MM.1S (cell line): Measurements from ENCODE around the gene UGT3A2.

Experiments
- DNase-seq: peaks from one replicate; pipeline ENCODE4 v3.0.0-alpha.2; 2015
- H2AFZ ChIP-seq: fragments of 300-600 bp; sonication (generic); 2 replicates; pipeline ENCODE4 v1.6.0; 2016; ENCODE audit warnings: antibody characterized with exemption, low read length
- H3F3A ChIP-seq: fragments of 300-600 bp; sonication (generic); 2 replicates; pipeline ENCODE4 v1.6.1; 2016; ENCODE audit warnings: mild to moderate bottlenecking, antibody characterized with exemption, low read length, moderate library complexity, mixed read lengths; ENCODE audit not compliant: insufficient read depth
- H3K27ac ChIP-seq: fragments of 300-600 bp; sonication (generic); 2 replicates; pipeline ENCODE4 v1.5.1; 2016; ENCODE audit warnings: mild to moderate bottlenecking, low read length
- H3K27me3 ChIP-seq: fragments of 300-600 bp; sonication (generic); replicated peaks from 2 replicates; pipeline ENCODE4 v1.6.0; 2016; ENCODE audit warnings: low read length; ENCODE audit not compliant: insufficient read depth
- H3K36me3 ChIP-seq: fragments of 300-600 bp; sonication (generic); replicated peaks from 2 replicates; pipeline ENCODE4 v1.6.1; 2016; ENCODE audit warnings: mild to moderate bottlenecking, low read length, mixed read lengths; ENCODE audit not compliant: insufficient read depth
- H3K4me1 ChIP-seq: fragments of 300-600 bp; sonication (generic); 2 replicates; pipeline ENCODE4 v1.6.1; 2016; ENCODE audit warnings: low read length, mixed read lengths
- H3K4me2 ChIP-seq: fragments of 300-600 bp; sonication (generic); 2 replicates; pipeline ENCODE4 v1.6.0; 2016; ENCODE audit warnings: low read depth, low read length
- H3K4me3 ChIP-seq: fragments of 300-600 bp; sonication (generic); 2 replicates; pipeline ENCODE4 v1.5.1; 2016; ENCODE audit warnings: low read length, mixed read lengths
- H3K79me2 ChIP-seq: fragments of 300-600 bp; sonication (generic); 2 replicates; pipeline ENCODE4 v1.6.1; 2016; ENCODE audit warnings: mixed run types, low read length, mixed read lengths
- H3K9ac ChIP-seq: fragments of 300-600 bp; sonication (generic); 2 replicates; pipeline ENCODE4 v1.6.1; 2016; ENCODE audit warnings: low read length, mixed read lengths
- H3K9me2 ChIP-seq: fragments of 300-600 bp; sonication (generic); replicated peaks from 2 replicates; pipeline ENCODE4 v1.6.1; 2016; ENCODE audit warnings: mild to moderate bottlenecking, low read length, mixed read lengths; ENCODE audit not compliant: insufficient read depth
- H3K9me3 ChIP-seq: fragments of 300-600 bp; sonication (generic); replicated peaks from 2 replicates; pipeline ENCODE4 v1.6.1; 2016; ENCODE audit warnings: mild to moderate bottlenecking, low read length, mixed read lengths; ENCODE audit not compliant: insufficient read depth
- H4K20me1 ChIP-seq: fragments of 300-600 bp; sonication (generic); 2 replicates; pipeline ENCODE4 v1.6.1; 2016; ENCODE audit warnings: mild to moderate bottlenecking, low read length, moderate library complexity, mixed read lengths; ENCODE audit not compliant: insufficient read depth
- CTCF ChIP-seq: fragments of 300-600 bp; sonication (generic); IDR thresholded peaks from 2 replicates; pipeline ENCODE4 v1.5.1; 2016; ENCODE audit warnings: antibody characterized with exemption, low read length, mixed read lengths
- EZH2 ChIP-seq: fragments of 300-600 bp; sonication (generic); optimal IDR thresholded peaks from 2 replicates; pipeline ENCODE3; 2017; ENCODE audit warnings: low read depth, mild to moderate bottlenecking, antibody characterized with exemption, low read length, mixed read lengths
- EZH2phosphoT487 ChIP-seq: fragments of 300-600 bp; sonication (generic); IDR thresholded peaks from 2 replicates; pipeline ENCODE4 v1.6.1; 2018; ENCODE audit warnings: antibody characterized with exemption, low read length

UGT3A2 gene

GRCh38 chr5:36057386-36057785 is 9.3 kb downstream of the UGT3A2 start:
- H2AFZ ChIP-seq: no peak overlapping the region
- H3K9me3 ChIP-seq: no peaks in the 10 kb centered on the region
- no peak for DNase-seq
- no peak overlapping the region for H3K4me3 ChIP-seq
- no peak overlapping the region for H3K9ac ChIP-seq
- no peaks in the 10 kb centered on the region for H3F3A ChIP-seq
- no peaks in the 10 kb centered on the region for H3K27me3 ChIP-seq
- no peaks in the 10 kb centered on the region for H3K79me2 ChIP-seq
- H3K4me1 ChIP-seq: no peaks in the 10 kb centered on the region
- no peaks in the 10 kb centered on the region for H3K36me3 ChIP-seq
- TF ChIP-seq CTCF (no peak), EZH2phosphoT487 (no peak), EZH2 (no peak)
- no peaks in the 10 kb centered on the region for H3K9me2 ChIP-seq
- no peaks in the 10 kb centered on the region for H4K20me1 ChIP-seq
- H3K27ac ChIP-seq: no peak overlapping the region
- H3K4me2 ChIP-seq: no peak overlapping the region

- TF ChIP-seq EZH2phosphoT487 (no peak), CTCF (no peak), EZH2 (no peak)
- H3K27ac ChIP-seq: no peak overlapping the region
- no peaks in the 10 kb centered on the region for H3F3A ChIP-seq
- no peak overlapping the region for H3K4me3 ChIP-seq
- H3K4me1 ChIP-seq: no peaks in the 10 kb centered on the region
- no peaks in the 10 kb centered on the region for H3K9me2 ChIP-seq
- H2AFZ ChIP-seq: no peak overlapping the region
- H3K27me3 ChIP-seq: no peaks in the 10 kb centered on the region
- no peak overlapping the region for H3K9ac ChIP-seq
- H4K20me1 ChIP-seq: no peaks in the 10 kb centered on the region
- no peaks in the 10 kb centered on the region for H3K9me3 ChIP-seq
- no peak overlapping the region for H3K4me2 ChIP-seq
- DNase-seq: no peak
- H3K36me3 ChIP-seq: no peaks in the 10 kb centered on the region
- H3K79me2 ChIP-seq: no peaks in the 10 kb centered on the region
Observed at GRCh38 chr5:36056422-36056821, 10.3 kb downstream of the UGT3A2 start.

GRCh38 chr5:36055984-36056383 is 10.7 kb downstream of the UGT3A2 start:
- TF ChIP-seq CTCF (no peak), EZH2 (no peak), EZH2phosphoT487 (no peak)
- Histone ChIP-seq H2AFZ (no peak overlapping the region), H3K9ac (no peak overlapping the region), H3K27me3 (no peaks in the 10 kb centered on the region), H3K27ac (no peak overlapping the region), H4K20me1 (no peaks in the 10 kb centered on the region), H3K4me1 (no peaks in the 10 kb centered on the region), H3K36me3 (no peaks in the 10 kb centered on the region), H3K79me2 (no peaks in the 10 kb centered on the region), H3K4me2 (no peak overlapping the region), H3K9me3 (no peaks in the 10 kb centered on the region), H3K9me2 (no peaks in the 10 kb centered on the region), H3F3A (no peaks in the 10 kb centered on the region), H3K4me3 (no peak overlapping the region)
- no peak for DNase-seq

DNA sequence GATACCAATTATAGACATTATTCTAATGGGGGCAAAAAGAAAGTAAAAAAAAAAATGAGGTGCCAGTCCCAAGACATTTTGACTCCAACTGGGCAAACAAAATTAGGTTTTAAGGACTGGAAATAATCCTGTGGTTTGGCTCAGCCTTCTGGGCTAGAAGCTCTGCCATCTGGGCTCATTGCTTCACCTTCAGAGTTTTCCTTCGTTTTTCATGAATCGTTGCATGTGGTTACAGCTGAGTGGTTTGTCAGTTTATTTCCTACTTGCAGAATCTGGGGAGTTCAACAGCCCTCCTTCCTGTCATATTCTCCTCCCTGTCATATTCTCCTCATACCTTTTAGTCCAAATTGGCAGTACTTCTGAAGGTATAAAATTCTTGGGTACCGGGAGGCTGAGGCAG is 12.0 kb downstream of the UGT3A2 start:
- Histone ChIP-seq H3K9me2 (no peaks in the 10 kb centered on the region), H3K27me3 (no peaks in the 10 kb centered on the region), H3K36me3 (no peaks in the 10 kb centered on the region)

More for the DNA sequence above, 12.0 kb downstream of the UGT3A2 start:
- Histone ChIP-seq H3K27ac (no peak overlapping the region), H3K4me3 (no peak overlapping the region), H3F3A (no peaks in the 10 kb centered on the region), H3K79me2 (no peaks in the 10 kb centered on the region), H3K9me3 (no peaks in the 10 kb centered on the region), H4K20me1 (no peaks in the 10 kb centered on the region), H2AFZ (no peak overlapping the region), H3K9ac (no peak overlapping the region), H3K4me1 (no peaks in the 10 kb centered on the region), H3K4me2 (no peak overlapping the region)
- DNase-seq: no peak
- TF ChIP-seq EZH2phosphoT487: no peak
